Measurements from ENCODE around the gene SCAMP5. TPM values are rescaled to one million over a fixed set of nuclear protein-coding genes. Genes with fewer than 3 reads are reported as not detected.

SCAMP5 gene
- total RNA-seq, 1 experiment from 2014 or later, result 10.7 TPM

DNA sequence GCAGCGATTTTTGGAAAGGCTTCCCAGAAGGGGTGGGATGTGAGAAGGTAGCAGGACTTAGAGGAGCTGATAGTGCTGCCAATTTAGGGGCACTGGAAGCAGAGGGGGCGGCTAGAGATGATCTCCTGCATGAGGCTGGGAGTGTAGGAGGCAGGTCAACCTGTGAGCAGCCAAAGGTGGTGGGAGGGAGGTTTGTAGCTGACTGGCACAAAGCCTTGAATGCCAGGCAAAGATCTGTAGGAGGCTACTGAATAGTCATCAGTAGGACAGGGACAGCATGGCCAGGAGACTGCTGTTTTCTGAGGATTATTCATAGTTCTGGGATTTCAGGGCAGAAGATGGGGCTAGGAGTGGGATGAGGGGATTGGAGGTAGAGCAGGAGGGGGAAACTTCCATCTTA, 2.2 kb downstream of the SCAMP5 start:
- H3K4me3 Mint-ChIP-seq (ENCODE audit: low read depth, unreplicated experiment), result no peak overlapping the region
- CTCF ChIA-PET, result no interaction called here
- TF ChIP-seq, protein P1, sequence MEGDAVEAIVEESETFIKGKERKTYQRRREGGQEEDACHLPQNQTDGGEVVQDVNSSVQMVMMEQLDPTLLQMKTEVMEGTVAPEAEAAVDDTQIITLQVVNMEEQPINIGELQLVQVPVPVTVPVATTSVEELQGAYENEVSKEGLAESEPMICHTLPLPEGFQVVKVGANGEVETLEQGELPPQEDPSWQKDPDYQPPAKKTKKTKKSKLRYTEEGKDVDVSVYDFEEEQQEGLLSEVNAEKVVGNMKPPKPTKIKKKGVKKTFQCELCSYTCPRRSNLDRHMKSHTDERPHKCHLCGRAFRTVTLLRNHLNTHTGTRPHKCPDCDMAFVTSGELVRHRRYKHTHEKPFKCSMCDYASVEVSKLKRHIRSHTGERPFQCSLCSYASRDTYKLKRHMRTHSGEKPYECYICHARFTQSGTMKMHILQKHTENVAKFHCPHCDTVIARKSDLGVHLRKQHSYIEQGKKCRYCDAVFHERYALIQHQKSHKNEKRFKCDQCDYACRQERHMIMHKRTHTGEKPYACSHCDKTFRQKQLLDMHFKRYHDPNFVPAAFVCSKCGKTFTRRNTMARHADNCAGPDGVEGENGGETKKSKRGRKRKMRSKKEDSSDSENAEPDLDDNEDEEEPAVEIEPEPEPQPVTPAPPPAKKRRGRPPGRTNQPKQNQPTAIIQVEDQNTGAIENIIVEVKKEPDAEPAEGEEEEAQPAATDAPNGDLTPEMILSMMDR (IDR thresholded peaks at IDR 0.05; ENCODE audit: unreplicated experiment), result no peak
- H3K27ac Mint-ChIP-seq (ENCODE audit: unreplicated experiment), result no peak overlapping the region
- peaks cover 3% of the 10 kb centered on the region for H3K9me3 Mint-ChIP-seq (ENCODE audit: low read depth, unreplicated experiment)
- intact Hi-C loops (cut with micrococcal nuclease; ENCODE audit: unreplicated experiment), result no loop called here
- peaks cover 60% of the 10 kb centered on the region for H3K27me3 Mint-ChIP-seq (ENCODE audit: unreplicated experiment)
- peaks cover 18% of the 10 kb centered on the region for H3K4me1 Mint-ChIP-seq (ENCODE audit: low read depth, unreplicated experiment)
- DNase-seq, result no peak
- TSS peak; percentile 23 for BruUV-seq (replicated peaks)
- H3K36me3 Mint-ChIP-seq (ENCODE audit: insufficient read depth, unreplicated experiment), result peaks cover 8% of the 10 kb centered on the region

DNA sequence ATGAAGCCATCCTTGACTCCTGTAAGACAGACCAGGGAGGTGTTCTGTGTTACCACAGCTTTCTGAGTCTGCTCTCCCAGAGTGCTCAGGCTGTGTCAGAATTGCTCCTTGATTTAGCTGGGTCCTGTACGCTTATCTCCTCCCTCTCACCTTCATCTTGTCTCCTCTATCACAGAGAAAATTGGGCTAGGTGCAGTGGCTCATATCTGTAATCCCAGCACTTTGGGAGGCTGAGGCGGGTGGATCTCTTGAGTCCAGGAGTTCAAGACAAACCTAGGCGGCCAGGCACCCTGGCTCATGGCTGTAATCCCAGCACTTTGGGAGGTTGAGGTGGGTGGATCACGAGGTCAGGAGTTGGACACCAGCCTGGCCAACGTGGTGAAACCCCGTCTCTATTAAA, 5.9 kb downstream of the SCAMP5 start:
- peaks cover 33% of the 10 kb centered on the region for H3K27me3 Mint-ChIP-seq (ENCODE audit: unreplicated experiment)
- CTCF ChIA-PET, result interaction anchor here (0.7 kb wide), 1 partner anchor 100 kb away, joined by 9 read pairs; no protein-coding TSS in a partner anchor
- no peaks in the 10 kb centered on the region for H3K36me3 Mint-ChIP-seq (ENCODE audit: insufficient read depth, unreplicated experiment)
- BruUV-seq (replicated peaks), result no TSS peak
- intact Hi-C loops (cut with micrococcal nuclease; ENCODE audit: unreplicated experiment), result no loop called here
- no peak overlapping the region for H3K27ac Mint-ChIP-seq (ENCODE audit: unreplicated experiment)
- TF ChIP-seq, protein P1 (IDR thresholded peaks at IDR 0.05; ENCODE audit: unreplicated experiment), result no peak
- H3K9me3 Mint-ChIP-seq (ENCODE audit: low read depth, unreplicated experiment), result no peaks in the 10 kb centered on the region
- DNase-seq, result no peak
- peaks cover 4% of the 10 kb centered on the region for H3K4me1 Mint-ChIP-seq (ENCODE audit: low read depth, unreplicated experiment)
- no peak overlapping the region for H3K4me3 Mint-ChIP-seq (ENCODE audit: low read depth, unreplicated experiment)

DNA sequence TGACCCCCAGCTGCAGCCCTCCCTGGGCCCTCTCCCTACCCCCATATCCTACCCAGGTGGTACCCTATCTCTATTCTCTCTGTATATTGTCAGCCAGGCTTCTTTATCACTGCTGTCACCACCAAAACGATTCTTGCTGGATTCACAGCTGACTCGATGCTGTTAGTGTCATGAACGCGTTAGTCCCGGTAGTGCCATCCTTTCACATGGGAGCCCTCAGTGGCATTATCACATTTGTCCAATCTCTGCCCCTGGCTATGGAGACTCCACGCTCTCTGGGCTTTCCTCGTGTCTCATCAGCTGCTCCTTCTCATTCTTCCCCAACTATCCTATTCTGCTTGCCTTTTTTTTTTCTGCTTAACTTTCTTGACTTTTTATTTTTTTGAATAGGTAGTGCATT, 7.0 kb downstream of the SCAMP5 start:
- Mint-ChIP-seq H3K27me3 (ENCODE audit: unreplicated experiment) (peaks cover 22% of the 10 kb centered on the region), H3K4me3 (ENCODE audit: low read depth, unreplicated experiment) (no peak overlapping the region), H3K4me1 (ENCODE audit: low read depth, unreplicated experiment) (no peaks in the 10 kb centered on the region), H3K36me3 (ENCODE audit: insufficient read depth, unreplicated experiment) (no peaks in the 10 kb centered on the region), H3K27ac (ENCODE audit: unreplicated experiment) (no peak overlapping the region), H3K9me3 (ENCODE audit: low read depth, unreplicated experiment) (no peaks in the 10 kb centered on the region)
- TF ChIP-seq, protein P1 (IDR thresholded peaks at IDR 0.05; ENCODE audit: unreplicated experiment), result no peak
- intact Hi-C loops (cut with micrococcal nuclease; ENCODE audit: unreplicated experiment), result no loop called here
- CTCF ChIA-PET, result no interaction called here
- no peak for DNase-seq
- no TSS peak for BruUV-seq (replicated peaks)

DNA sequence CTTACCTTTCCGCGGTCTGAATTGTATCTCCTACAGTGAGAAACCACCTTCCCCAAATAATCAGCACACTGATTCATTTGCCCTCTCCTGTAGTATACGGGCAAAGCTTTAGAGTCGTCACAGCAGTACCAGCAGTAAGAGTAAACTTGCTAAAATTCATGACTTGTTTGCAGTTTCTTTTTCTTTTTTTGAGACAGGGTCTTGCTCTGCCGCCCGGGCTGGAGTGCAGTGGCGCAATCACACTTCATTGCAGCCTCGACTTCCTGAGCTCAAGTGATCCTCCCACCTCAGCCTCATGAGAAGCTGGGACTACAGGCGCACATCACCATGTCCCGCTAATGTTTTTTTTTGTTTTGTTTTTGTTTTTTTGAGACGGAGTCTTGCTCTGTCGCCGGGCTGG, 11.9 kb downstream of the SCAMP5 start:
- no TSS peak for BruUV-seq (replicated peaks)
- no peak for DNase-seq
- H3K4me3 Mint-ChIP-seq (ENCODE audit: low read depth, unreplicated experiment), result no peak overlapping the region
- no peaks in the 10 kb centered on the region for H3K4me1 Mint-ChIP-seq (ENCODE audit: low read depth, unreplicated experiment)
- no peaks in the 10 kb centered on the region for H3K36me3 Mint-ChIP-seq (ENCODE audit: insufficient read depth, unreplicated experiment)
- no peak overlapping the region for H3K27ac Mint-ChIP-seq (ENCODE audit: unreplicated experiment)
- TF ChIP-seq, protein P1 (IDR thresholded peaks at IDR 0.05; ENCODE audit: unreplicated experiment), result no peak
- intact Hi-C loops (cut with micrococcal nuclease; ENCODE audit: unreplicated experiment), result no loop called here
- H3K27me3 Mint-ChIP-seq (ENCODE audit: unreplicated experiment), result peaks cover 28% of the 10 kb centered on the region
- H3K9me3 Mint-ChIP-seq (ENCODE audit: low read depth, unreplicated experiment), result no peaks in the 10 kb centered on the region
- CTCF ChIA-PET, result no interaction called here
